Stimulated activated naive CD8-positive, alpha-beta T cell treated with anti-CD3 and anti-CD28 coated beads, Interleukin-15, Interleukin-2, amounts not matched to agents 100 ng/mL and 50 ng/mL, for 24 hours (primary cell): ENCODE results near the gene RHOD.

ENCODE experiments used
- H3K27ac Mint-ChIP-seq: one replicate; pipeline ENCODE4 v1.8.0; 2021; ENCODE audit warnings: mild to moderate bottlenecking, mixed read lengths
- H3K27me3 Mint-ChIP-seq: one replicate; pipeline ENCODE4 v1.8.0; 2021; ENCODE audit warnings: mixed read lengths
- H3K36me3 Mint-ChIP-seq: one replicate; pipeline ENCODE4 v1.8.0; 2021; ENCODE audit warnings: low read depth, mixed read lengths
- H3K4me1 Mint-ChIP-seq: one replicate; pipeline ENCODE4 v1.8.0; 2021; ENCODE audit warnings: low read depth, mixed read lengths
- H3K4me3 Mint-ChIP-seq: one replicate; pipeline ENCODE4 v1.8.0; 2021; ENCODE audit warnings: mild to moderate bottlenecking, mixed read lengths
- H3K9me3 Mint-ChIP-seq: one replicate; pipeline ENCODE4 v1.8.0; 2021; ENCODE audit warnings: mixed read lengths

The RHOD gene

GRCh38 chr11:67048515-67049130 lies 8.0 kb upstream of the RHOD start:
- Mint-ChIP-seq H3K36me3 (no peaks in the 10 kb centered on the region), H3K27ac (no peak overlapping the region), H3K4me1 (no peaks in the 10 kb centered on the region), H3K27me3 (peaks cover 3% of the 10 kb centered on the region), H3K4me3 (no peak overlapping the region), H3K9me3 (no peaks in the 10 kb centered on the region)

DNA sequence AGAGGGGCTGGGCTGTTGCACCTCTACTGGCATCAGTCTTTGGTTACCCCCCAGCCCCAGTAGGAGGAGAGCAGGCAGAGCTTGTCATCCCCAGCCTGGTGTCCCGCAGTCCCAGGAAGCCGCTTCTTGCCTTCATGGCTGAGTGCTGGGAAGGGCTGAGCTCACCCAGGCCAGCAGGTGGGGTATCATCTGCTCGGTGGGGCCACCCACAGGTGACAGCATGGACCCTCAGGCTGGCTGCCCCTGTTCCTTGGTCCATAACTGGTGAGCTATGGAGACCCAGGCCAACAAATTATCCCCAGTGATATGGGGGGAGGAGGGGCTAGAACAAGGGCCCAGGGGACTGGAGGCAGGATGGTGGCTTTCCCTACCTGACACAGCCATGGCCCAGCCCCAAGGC lies 6.5 kb upstream of the RHOD start:
- peaks cover 7% of the 10 kb centered on the region for H3K27me3 Mint-ChIP-seq
- H3K9me3 Mint-ChIP-seq, result no peaks in the 10 kb centered on the region
- no peak overlapping the region for H3K27ac Mint-ChIP-seq
- no peaks in the 10 kb centered on the region for H3K36me3 Mint-ChIP-seq
- no peak overlapping the region for H3K4me3 Mint-ChIP-seq
- peaks cover 3% of the 10 kb centered on the region for H3K4me1 Mint-ChIP-seq

DNA sequence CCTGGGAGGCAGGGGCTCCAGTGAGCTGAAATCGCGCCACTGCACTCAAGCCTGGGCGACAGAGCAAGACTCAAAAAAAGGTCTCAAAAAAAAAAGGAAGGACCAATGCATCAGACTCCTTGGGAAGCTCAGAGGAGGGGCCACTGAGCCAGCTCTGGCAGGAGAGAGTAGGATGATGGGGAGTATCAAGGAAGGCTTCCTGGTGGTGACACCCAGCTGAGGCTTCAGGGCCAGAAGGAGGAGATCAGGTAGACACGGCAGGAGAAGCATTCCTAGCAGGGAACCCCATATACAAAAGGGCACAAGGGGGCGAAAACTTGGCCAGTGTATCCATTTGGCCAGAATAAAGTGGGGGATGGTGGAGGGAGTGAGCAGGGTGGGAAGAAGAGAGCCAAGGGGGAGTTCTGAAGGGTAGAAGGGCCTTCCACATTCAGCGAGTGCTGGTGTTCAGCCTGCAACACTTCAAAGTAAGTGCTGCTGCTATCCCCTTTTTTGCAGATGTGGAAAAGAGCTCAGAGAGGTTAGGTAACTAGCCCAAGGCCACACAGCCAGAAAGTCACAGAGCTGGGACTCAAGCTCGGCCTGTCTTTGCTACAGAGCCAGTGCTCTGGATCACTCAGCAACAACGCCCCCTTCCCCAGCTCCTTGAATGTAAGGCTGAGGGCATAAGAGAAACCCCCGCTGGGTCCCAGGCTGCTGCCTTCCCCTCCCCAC lies 5.3 kb upstream of the RHOD start:
- Mint-ChIP-seq H3K9me3 (no peaks in the 10 kb centered on the region), H3K36me3 (no peaks in the 10 kb centered on the region), H3K27me3 (peaks cover 14% of the 10 kb centered on the region), H3K4me1 (peaks cover 14% of the 10 kb centered on the region), H3K27ac (no peak overlapping the region), H3K4me3 (no peak overlapping the region)

DNA sequence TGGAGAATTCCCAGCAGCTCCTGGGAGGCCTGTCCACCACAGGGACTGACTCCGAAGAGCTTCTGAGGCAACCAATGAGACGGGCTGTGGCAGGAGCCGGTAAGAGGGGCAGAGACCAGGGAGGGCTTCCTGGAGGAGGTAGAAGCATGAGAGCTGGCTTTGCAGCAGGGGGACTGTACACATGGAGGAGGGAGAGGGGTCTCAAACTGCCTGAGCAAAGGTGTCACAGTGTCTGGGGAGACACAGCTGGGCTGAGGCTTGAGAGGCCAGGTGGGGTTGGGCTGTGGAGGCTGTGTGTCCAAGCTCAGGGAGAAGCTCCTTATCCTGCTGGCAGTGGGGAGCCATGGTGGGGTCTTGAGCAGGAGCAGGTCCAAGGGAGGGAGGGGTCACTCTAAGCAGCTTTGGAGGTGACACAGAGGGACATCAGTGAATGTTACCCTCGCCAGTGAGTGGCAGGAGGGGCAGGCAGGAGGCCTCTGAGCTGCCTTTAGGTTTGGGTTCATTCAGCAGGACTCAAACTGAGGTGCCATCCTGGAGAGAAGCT lies 4.6 kb upstream of the RHOD start:
- H3K4me3 Mint-ChIP-seq, result no peak overlapping the region
- H3K4me1 Mint-ChIP-seq, result peaks cover 16% of the 10 kb centered on the region
- no peaks in the 10 kb centered on the region for H3K36me3 Mint-ChIP-seq
- H3K27me3 Mint-ChIP-seq, result peaks cover 14% of the 10 kb centered on the region
- no peak overlapping the region for H3K27ac Mint-ChIP-seq
- H3K9me3 Mint-ChIP-seq, result no peaks in the 10 kb centered on the region

GRCh38 chr11:67052891-67053290 lies 3.8 kb upstream of the RHOD start:
- Mint-ChIP-seq H3K4me1 (peaks cover 16% of the 10 kb centered on the region), H3K36me3 (no peaks in the 10 kb centered on the region), H3K9me3 (no peaks in the 10 kb centered on the region), H3K27me3 (peaks cover 14% of the 10 kb centered on the region), H3K27ac (no peak overlapping the region), H3K4me3 (no peak overlapping the region)

DNA sequence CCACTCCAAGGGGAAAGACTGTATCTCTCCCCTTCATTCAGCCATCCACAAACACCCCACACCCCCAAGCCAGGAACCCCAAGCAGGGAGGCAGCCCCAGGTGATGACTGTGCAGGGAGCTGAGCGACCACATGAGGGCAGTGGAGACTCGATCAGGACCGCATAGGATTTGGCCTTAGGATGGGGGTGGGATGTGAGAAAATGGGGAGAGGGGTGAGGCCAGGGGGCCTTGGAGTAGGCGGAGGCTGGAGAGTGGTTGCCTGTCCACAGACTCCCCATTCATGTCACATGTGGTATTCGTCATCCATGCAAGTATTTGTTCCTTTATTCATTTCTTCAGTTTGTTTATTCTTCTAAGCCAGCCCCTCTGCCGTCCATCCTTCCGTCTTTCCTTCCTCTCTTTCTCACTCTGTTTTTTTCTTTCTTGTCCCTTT lies 2.7 kb upstream of the RHOD start:
- H3K4me1 Mint-ChIP-seq, result peaks cover 16% of the 10 kb centered on the region
- no peak overlapping the region for H3K4me3 Mint-ChIP-seq
- H3K9me3 Mint-ChIP-seq, result no peaks in the 10 kb centered on the region
- H3K27ac Mint-ChIP-seq, result no peak overlapping the region
- no peaks in the 10 kb centered on the region for H3K36me3 Mint-ChIP-seq
- H3K27me3 Mint-ChIP-seq, result peaks cover 14% of the 10 kb centered on the region

DNA sequence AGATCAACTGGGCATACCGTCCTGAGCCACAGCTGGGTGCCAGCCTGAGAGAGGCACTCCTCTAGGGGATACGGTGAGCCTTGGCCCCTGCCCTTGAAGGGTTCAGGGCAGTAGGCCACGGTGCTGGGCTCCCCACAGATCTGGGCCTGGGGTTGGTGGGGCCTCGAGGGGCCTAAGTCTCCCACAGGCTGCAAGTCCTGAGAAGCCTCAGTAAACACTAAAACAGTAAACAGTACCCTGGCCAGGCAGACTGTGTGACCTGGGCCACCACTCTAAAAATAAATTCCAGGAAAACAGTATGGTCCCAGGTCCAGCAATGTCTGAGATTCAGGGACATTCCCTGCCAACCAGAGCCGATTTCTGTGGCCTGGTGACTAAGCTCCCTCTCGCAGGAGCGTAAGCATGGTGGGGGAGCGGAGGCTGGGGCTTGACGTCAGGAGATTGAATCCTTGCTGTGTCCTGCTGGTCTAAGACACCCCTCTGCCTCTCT lies 2.3 kb upstream of the RHOD start:
- H3K27ac Mint-ChIP-seq, result no peak overlapping the region
- H3K27me3 Mint-ChIP-seq, result peaks cover 14% of the 10 kb centered on the region
- H3K36me3 Mint-ChIP-seq, result no peaks in the 10 kb centered on the region
- H3K4me3 Mint-ChIP-seq, result no peak overlapping the region
- no peaks in the 10 kb centered on the region for H3K9me3 Mint-ChIP-seq
- peaks cover 16% of the 10 kb centered on the region for H3K4me1 Mint-ChIP-seq

DNA sequence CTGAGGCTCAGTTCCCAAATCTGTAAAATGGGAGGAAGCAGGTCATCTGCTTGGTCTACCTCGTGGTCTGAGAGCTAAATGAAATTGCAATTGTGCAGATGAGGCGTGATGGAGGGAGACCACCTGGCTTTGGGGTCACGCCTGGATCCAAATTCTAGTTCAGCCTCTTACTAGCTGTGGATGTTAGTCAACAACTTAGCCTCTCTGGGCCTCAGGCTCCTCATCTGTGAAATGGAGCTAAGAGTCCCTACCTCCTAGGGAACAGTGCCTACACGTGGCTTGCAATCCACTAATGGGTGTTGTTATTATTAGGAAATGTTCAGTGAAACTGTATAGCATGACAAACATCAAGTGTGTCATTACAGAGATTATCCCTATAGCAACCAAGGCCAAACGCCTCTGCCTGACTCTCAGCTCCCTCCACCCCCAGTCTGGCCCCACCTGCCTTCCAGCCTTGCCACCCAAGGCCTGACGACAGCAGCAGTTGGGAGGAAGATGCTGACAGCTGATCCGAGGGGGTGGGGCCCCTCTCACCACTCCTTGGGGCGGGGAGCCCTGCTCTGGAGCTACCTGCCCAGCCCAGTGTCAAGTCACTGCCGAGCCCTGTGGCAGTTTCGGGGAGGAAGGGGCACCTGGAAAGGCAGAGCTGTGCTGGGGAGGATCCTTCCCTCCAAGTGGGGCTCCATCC lies 1.7 kb upstream of the RHOD start:
- Mint-ChIP-seq H3K9me3 (no peaks in the 10 kb centered on the region), H3K36me3 (no peaks in the 10 kb centered on the region), H3K27ac (no peak overlapping the region), H3K4me3 (no peak overlapping the region), H3K27me3 (peaks cover 14% of the 10 kb centered on the region), H3K4me1 (peaks cover 16% of the 10 kb centered on the region)

DNA sequence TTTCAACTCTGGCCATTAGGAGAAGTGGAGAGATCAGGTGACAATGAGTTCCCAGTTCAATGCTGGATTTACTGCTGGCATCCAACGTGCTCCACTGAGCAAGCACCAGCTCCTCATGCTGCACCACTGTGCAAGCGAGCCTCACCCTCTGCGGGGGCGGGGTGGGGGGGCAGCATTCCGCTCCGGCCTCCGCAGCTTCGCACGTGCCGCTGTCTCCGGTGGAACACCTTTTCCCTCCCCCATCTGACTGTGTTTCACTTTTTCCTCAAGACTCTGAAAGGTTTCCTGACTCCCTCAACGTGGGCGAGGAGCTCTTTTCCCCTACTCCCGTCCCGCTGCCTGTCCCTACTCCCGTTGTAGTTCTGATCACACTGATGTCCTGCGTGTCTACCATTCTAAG lies 835 bp upstream of the RHOD start:
- Mint-ChIP-seq H3K36me3 (no peaks in the 10 kb centered on the region), H3K9me3 (no peaks in the 10 kb centered on the region), H3K27me3 (peaks cover 14% of the 10 kb centered on the region), H3K4me1 (peaks cover 16% of the 10 kb centered on the region), H3K4me3 (peak overlapping the region; percentile 61), H3K27ac (no peak overlapping the region)

- H3K36me3 Mint-ChIP-seq, result no peaks in the 10 kb centered on the region
- H3K27me3 Mint-ChIP-seq, result peaks cover 11% of the 10 kb centered on the region
- H3K4me1 Mint-ChIP-seq, result peaks cover 16% of the 10 kb centered on the region
- no peak overlapping the region for H3K27ac Mint-ChIP-seq
- no peaks in the 10 kb centered on the region for H3K9me3 Mint-ChIP-seq
- H3K4me3 Mint-ChIP-seq, result peak overlapping the region; percentile 20
Measured at GRCh38 chr11:67057205-67057672, 592 bp downstream of the RHOD start.

DNA sequence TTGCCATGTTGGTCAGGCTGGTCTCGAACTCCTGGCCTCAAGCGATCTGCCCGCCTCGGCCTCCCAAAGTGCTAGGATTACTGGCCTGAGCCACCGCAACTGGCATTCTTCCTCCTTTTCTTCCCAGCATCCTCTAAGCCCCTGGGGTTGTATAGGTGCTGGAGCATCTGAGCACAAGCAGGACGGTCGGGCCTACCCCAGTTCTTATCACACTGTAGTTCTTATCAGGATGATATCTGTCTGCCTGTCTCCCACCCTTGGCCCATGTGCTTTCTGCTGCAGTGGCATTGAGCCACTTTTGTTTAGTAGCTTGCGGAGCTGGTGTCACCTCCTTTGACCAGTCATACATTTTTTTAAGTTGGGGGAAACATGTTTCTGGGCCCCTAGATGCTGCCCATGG lies 1.9 kb downstream of the RHOD start:
- no peaks in the 10 kb centered on the region for H3K9me3 Mint-ChIP-seq
- no peak overlapping the region for H3K27ac Mint-ChIP-seq
- peaks cover 11% of the 10 kb centered on the region for H3K27me3 Mint-ChIP-seq
- H3K4me3 Mint-ChIP-seq, result no peak overlapping the region
- no peaks in the 10 kb centered on the region for H3K36me3 Mint-ChIP-seq
- peaks cover 16% of the 10 kb centered on the region for H3K4me1 Mint-ChIP-seq

- Mint-ChIP-seq H3K36me3 (no peaks in the 10 kb centered on the region), H3K27ac (no peak overlapping the region), H3K4me3 (no peak overlapping the region), H3K9me3 (no peaks in the 10 kb centered on the region), H3K27me3 (peaks cover 7% of the 10 kb centered on the region), H3K4me1 (peaks cover 15% of the 10 kb centered on the region)
Measured at GRCh38 chr11:67059671-67060070, 3.0 kb downstream of the RHOD start.

GRCh38 chr11:67060111-67060522 lies 3.5 kb downstream of the RHOD start:
- Mint-ChIP-seq H3K27ac (no peak overlapping the region), H3K4me1 (peaks cover 13% of the 10 kb centered on the region), H3K36me3 (no peaks in the 10 kb centered on the region), H3K4me3 (no peak overlapping the region), H3K27me3 (peaks cover 7% of the 10 kb centered on the region), H3K9me3 (no peaks in the 10 kb centered on the region)

GRCh38 chr11:67062526-67063373 lies 6.1 kb downstream of the RHOD start:
- no peaks in the 10 kb centered on the region for H3K36me3 Mint-ChIP-seq
- no peaks in the 10 kb centered on the region for H3K4me1 Mint-ChIP-seq
- no peak overlapping the region for H3K27ac Mint-ChIP-seq
- H3K27me3 Mint-ChIP-seq, result no peaks in the 10 kb centered on the region
- H3K9me3 Mint-ChIP-seq, result no peaks in the 10 kb centered on the region
- H3K4me3 Mint-ChIP-seq, result no peak overlapping the region
